Measurements from ENCODE around the gene ARMC3.

- TF ChIP-seq POLR2AphosphoS5 (IDR thresholded peaks at IDR 0.05) (no peak), CTCF (IDR thresholded peaks at IDR 0.05) (no peak)
Measured at GRCh38 chr10:22978287-22978686, 50.4 kb downstream of the ARMC3 start.

All from suprapubic skin (tissue), 3 donors.